ENCODE measurements around the gene KRTAP10-1.

- TF ChIP-seq, protein P1, sequence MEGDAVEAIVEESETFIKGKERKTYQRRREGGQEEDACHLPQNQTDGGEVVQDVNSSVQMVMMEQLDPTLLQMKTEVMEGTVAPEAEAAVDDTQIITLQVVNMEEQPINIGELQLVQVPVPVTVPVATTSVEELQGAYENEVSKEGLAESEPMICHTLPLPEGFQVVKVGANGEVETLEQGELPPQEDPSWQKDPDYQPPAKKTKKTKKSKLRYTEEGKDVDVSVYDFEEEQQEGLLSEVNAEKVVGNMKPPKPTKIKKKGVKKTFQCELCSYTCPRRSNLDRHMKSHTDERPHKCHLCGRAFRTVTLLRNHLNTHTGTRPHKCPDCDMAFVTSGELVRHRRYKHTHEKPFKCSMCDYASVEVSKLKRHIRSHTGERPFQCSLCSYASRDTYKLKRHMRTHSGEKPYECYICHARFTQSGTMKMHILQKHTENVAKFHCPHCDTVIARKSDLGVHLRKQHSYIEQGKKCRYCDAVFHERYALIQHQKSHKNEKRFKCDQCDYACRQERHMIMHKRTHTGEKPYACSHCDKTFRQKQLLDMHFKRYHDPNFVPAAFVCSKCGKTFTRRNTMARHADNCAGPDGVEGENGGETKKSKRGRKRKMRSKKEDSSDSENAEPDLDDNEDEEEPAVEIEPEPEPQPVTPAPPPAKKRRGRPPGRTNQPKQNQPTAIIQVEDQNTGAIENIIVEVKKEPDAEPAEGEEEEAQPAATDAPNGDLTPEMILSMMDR (IDR thresholded peaks at IDR 0.05; ENCODE audit: borderline replicate concordance, extremely low read depth, low read length, poor library complexity, severe bottlenecking) = no peak
- no peak for TF ChIP-seq EZH2 (IDR thresholded peaks at IDR 0.05; ENCODE audit: borderline replicate concordance, low read depth, low read length, severe bottlenecking)
Observed at GRCh38 chr21:44496564-44497550, 43.1 kb downstream of the KRTAP10-1 start.

All from DND-41 (cell line).